Skeletal muscle satellite cell (primary cell): ENCODE results near the gene C1QC.

Experiments
- H3K27me3 ChIP-seq: 2 replicates; pipeline ENCODE4 v1.7.0; 2013; ENCODE audit warnings: low read length; ENCODE audit not compliant: control insufficient read depth, insufficient read depth
- H3K36me3 ChIP-seq: 2 replicates; pipeline ENCODE4 v1.7.0; 2013; ENCODE audit warnings: mild to moderate bottlenecking, control low read depth, low read length; ENCODE audit not compliant: insufficient read depth
- H3K4me1 ChIP-seq: 2 replicates; pipeline ENCODE4 v1.7.0; 2013; ENCODE audit warnings: low read length; ENCODE audit not compliant: control insufficient read depth, insufficient read depth
- H3K4me2 ChIP-seq: 2 replicates; pipeline ENCODE4 v1.7.0; 2013; ENCODE audit warnings: mild to moderate bottlenecking, low read length
- H3K4me3 ChIP-seq: 2 replicates; pipeline ENCODE4 v1.7.0; 2013; ENCODE audit warnings: low read length
- H3K9ac ChIP-seq: 2 replicates; pipeline ENCODE4 v1.7.0; 2013; ENCODE audit warnings: mild to moderate bottlenecking, low read depth, low read length, moderate library complexity
- H3K9me3 ChIP-seq: replicated peaks from 2 replicates; pipeline ENCODE4 v1.7.0; 2013; ENCODE audit warnings: mild to moderate bottlenecking, control low read depth, low read length

C1QC gene

DNA sequence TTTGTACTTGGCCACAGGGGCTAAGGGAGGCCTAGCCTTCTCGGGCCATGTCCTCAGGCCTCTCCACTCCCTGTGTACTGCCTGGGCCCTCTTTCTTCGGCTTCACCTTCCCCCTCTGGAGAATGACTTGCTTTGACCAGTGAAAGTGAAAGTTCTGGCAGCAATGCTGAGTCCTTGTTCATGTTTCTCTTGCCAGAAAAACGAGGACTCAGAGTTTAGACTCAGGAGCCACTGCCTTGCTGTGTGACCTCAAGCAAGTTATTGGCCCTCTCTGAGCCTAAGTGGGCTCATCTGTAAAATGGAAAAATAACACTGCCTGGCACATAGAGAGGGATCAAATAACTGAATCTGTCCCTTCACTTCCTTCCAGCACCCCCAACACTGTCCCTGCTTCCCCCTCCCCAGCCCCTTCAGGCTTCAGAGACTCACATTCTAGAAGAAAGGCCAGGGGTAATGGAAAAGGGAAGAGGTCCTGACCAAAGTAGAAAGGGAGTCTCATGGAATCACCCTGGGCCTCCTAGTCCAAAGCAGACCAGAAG is 5.5 kb upstream of the C1QC start:
- Histone ChIP-seq H3K4me3 (no peak overlapping the region), H3K9ac (no peak overlapping the region), H3K27me3 (peaks cover 46% of the 10 kb centered on the region), H3K4me1 (no peaks in the 10 kb centered on the region), H3K4me2 (no peak overlapping the region), H3K9me3 (no peaks in the 10 kb centered on the region), H3K36me3 (no peaks in the 10 kb centered on the region)

DNA sequence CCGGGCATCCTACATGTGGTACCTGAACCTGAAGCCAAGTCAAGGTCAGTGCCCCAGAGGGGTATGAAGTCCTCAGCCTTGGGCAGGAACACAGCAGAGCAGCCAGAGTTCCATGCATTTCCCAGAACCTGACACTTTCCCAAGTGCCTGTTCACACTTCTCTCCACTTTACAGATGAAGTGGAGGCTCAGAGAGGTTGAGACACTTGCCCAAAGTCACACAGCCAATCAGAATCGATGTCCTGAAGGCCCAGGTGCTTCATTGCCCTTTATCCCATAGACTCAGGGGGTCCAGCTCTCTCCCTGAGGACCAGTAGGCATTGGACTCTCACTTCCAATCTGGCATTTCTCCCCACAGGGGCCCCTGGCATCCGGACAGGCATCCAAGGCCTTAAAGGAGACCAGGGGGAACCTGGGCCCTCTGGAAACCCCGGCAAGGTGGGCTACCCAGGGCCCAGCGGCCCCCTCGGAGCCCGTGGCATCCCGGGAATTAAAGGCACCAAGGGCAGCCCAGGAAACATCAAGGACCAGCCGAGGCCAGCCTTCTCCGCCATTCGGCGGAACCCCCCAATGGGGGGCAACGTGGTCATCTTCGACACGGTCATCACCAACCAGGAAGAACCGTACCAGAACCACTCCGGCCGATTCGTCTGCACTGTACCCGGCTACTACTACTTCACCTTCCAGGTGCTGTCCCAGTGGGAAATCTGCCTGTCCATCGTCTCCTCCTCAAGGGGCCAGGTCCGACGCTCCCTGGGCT is 4.8 kb upstream of the C1QC start:
- no peaks in the 10 kb centered on the region for H3K9me3 ChIP-seq
- no peak overlapping the region for H3K4me3 ChIP-seq
- H3K4me2 ChIP-seq = no peak overlapping the region
- no peaks in the 10 kb centered on the region for H3K4me1 ChIP-seq
- H3K36me3 ChIP-seq = no peaks in the 10 kb centered on the region
- H3K27me3 ChIP-seq = peaks cover 39% of the 10 kb centered on the region
- no peak overlapping the region for H3K9ac ChIP-seq

GRCh38 chr1:22639286-22639685 is 4.1 kb upstream of the C1QC start:
- H3K27me3 ChIP-seq = peaks cover 35% of the 10 kb centered on the region
- H3K4me2 ChIP-seq = no peak overlapping the region
- no peak overlapping the region for H3K9ac ChIP-seq
- H3K36me3 ChIP-seq = no peaks in the 10 kb centered on the region
- no peaks in the 10 kb centered on the region for H3K9me3 ChIP-seq
- H3K4me3 ChIP-seq = no peak overlapping the region
- no peaks in the 10 kb centered on the region for H3K4me1 ChIP-seq

- H3K4me2 ChIP-seq = no peak overlapping the region
- H3K4me3 ChIP-seq = no peak overlapping the region
- no peaks in the 10 kb centered on the region for H3K9me3 ChIP-seq
- no peaks in the 10 kb centered on the region for H3K36me3 ChIP-seq
- no peaks in the 10 kb centered on the region for H3K4me1 ChIP-seq
- peaks cover 35% of the 10 kb centered on the region for H3K27me3 ChIP-seq
- no peak overlapping the region for H3K9ac ChIP-seq
Measured at GRCh38 chr1:22641247-22641646, 2.2 kb upstream of the C1QC start.

DNA sequence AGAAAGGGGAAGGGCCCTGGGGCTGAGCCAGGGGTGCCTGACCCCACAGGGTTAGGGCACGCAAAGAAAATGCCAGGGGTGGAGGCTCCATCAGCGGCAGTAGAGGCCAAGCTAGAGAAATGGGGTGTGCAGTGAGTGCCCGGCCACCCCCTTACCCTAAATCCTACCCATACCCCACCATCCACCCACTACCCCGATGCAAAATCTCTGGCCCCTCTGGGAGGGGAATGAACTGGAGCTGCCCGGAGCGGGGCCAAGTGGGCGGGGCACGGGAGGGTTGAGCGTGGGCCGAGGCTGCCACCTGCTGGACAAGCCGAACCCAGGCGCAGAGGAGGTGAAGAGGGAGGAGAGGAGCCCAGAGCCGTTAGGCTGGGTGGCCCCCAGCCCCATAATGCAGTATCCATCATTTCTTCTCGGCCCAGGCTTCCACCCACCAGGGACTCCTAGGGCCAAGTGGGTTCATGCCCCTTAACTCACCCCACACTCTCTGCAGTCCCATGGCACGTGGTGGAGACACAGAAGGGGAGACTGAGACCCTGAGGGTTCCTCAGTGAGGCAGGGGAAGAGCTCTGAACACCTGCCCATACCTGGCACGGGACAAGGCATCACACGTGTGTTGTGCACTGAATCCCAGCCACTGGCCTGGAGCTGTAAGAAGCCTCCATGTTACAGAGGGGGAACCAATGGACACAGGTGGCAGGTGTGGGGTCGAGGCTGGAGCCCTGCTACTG is 1.4 kb upstream of the C1QC start:
- Histone ChIP-seq H3K4me1 (no peaks in the 10 kb centered on the region), H3K36me3 (no peaks in the 10 kb centered on the region), H3K9me3 (no peaks in the 10 kb centered on the region), H3K9ac (no peak overlapping the region), H3K4me3 (no peak overlapping the region), H3K4me2 (no peak overlapping the region), H3K27me3 (peaks cover 30% of the 10 kb centered on the region)

- no peak overlapping the region for H3K4me2 ChIP-seq
- H3K9me3 ChIP-seq = no peaks in the 10 kb centered on the region
- H3K27me3 ChIP-seq = peaks cover 42% of the 10 kb centered on the region
- no peaks in the 10 kb centered on the region for H3K36me3 ChIP-seq
- H3K4me1 ChIP-seq = no peaks in the 10 kb centered on the region
- H3K4me3 ChIP-seq = no peak overlapping the region
- no peak overlapping the region for H3K9ac ChIP-seq
Measured at GRCh38 chr1:22643928-22644327, 495 bp downstream of the C1QC start.

GRCh38 chr1:22645931-22646330 is 2.5 kb downstream of the C1QC start:
- Histone ChIP-seq H3K9me3 (no peaks in the 10 kb centered on the region), H3K9ac (no peak overlapping the region), H3K27me3 (peaks cover 45% of the 10 kb centered on the region), H3K4me2 (no peak overlapping the region), H3K36me3 (no peaks in the 10 kb centered on the region), H3K4me3 (no peak overlapping the region), H3K4me1 (no peaks in the 10 kb centered on the region)

- Histone ChIP-seq H3K4me3 (no peak overlapping the region), H3K36me3 (no peaks in the 10 kb centered on the region), H3K27me3 (peaks cover 42% of the 10 kb centered on the region), H3K9ac (no peak overlapping the region), H3K4me1 (no peaks in the 10 kb centered on the region), H3K4me2 (no peak overlapping the region), H3K9me3 (no peaks in the 10 kb centered on the region)
Measured at GRCh38 chr1:22646384-22646783, 3.0 kb downstream of the C1QC start.

- no peak overlapping the region for H3K4me3 ChIP-seq
- H3K4me2 ChIP-seq = no peak overlapping the region
- no peaks in the 10 kb centered on the region for H3K36me3 ChIP-seq
- H3K27me3 ChIP-seq = peaks cover 69% of the 10 kb centered on the region
- H3K4me1 ChIP-seq = no peaks in the 10 kb centered on the region
- H3K9ac ChIP-seq = no peak overlapping the region
- H3K9me3 ChIP-seq = no peaks in the 10 kb centered on the region
Measured at GRCh38 chr1:22650089-22650693, 6.8 kb downstream of the C1QC start.

DNA sequence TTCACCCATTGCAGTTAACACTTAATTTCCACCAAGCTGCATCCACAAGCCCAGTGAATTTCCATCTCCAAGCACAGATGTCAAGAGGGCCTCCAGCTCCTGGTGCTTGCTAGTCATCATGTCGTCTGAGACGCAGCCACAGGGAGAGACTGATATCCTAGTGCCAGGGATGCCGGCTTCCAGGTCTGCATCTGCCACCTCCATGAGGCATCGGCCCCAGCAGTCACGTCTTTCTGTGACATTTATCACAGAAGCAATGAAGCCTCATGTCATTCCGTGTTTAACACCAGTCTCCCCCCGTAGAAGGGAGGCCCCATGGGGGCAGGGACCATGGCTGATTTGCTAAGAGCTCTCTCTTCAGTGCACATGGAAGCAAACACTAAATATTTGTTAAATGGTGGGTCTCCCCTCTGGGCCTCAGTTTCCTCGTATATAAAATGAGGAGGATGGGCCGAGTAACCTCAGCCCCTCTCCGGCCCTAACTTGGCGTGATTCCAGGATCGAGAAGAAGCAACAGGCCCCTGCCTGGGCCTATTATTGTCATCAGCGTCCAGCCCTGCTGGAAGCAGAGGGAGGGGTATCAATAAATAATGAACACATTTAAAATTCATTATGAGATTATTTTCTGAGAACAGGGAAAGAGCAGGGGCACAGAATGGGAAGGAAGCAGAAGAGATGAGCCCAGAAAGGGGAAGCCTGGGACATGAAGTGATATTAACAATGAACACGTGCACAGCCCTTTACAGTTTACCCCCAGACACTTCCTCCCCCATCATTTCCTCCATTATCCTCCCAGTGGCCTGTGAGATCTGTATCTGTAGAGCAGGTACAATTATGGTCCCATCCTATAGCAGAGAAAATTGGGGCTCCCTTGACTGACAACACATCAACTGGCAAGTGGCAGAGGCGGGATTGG is 8.8 kb downstream of the C1QC start:
- no peak overlapping the region for H3K4me3 ChIP-seq
- H3K9ac ChIP-seq = no peak overlapping the region
- H3K36me3 ChIP-seq = no peaks in the 10 kb centered on the region
- H3K4me2 ChIP-seq = no peak overlapping the region
- H3K27me3 ChIP-seq = peaks cover 74% of the 10 kb centered on the region
- H3K4me1 ChIP-seq = no peaks in the 10 kb centered on the region
- no peaks in the 10 kb centered on the region for H3K9me3 ChIP-seq

DNA sequence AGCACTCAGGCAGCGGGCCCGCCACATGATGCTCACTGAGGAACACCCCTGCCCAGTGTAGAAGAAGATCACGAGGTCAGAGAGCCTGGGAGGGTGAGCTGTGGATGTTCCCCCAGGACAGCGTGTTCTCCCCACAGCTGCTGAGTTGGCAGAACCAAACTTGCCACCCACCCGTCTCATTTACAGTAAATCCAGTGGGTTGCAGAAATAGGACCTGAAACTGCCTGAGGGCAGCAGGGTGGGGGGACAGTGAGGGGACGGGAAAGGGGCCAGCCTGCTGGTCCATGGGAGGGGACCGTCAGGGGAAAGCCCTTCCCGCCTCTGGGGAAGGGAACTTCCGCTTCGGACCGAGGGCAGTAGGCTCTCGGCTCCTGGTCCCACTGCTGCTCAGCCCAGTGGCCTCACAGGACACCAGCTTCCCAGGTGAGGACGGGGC is 9.5 kb downstream of the C1QC start, which contains the start of gene C1QB:
Gene C1QB, plus strand, starts transcription at position 356 of the 436 bp plus-strand sequence. CDS start 6,227 bp downstream, outside the sequence.
- Histone ChIP-seq H3K4me2 (no peak within 1 kb of the TSS), H3K9me3 (no peaks in the 10 kb centered on the region), H3K4me1 (no peaks in the 10 kb centered on the region), H3K36me3 (no peaks in the 10 kb centered on the region), H3K9ac (no peak within 1 kb of the TSS), H3K4me3 (no peak within 1 kb of the TSS), H3K27me3 (peaks cover 76% of the 10 kb centered on the region)
